Ovary (tissue), 9 donors: ENCODE results near the gene ASB1. TPM values are rescaled to one million over a fixed set of nuclear protein-coding genes. Genes with fewer than 3 reads are reported as not detected.

Experiments
- DNase-seq, 5 donors: peaks; one replicate each; pipeline ENCODE4 v3.0.0-alpha.2; 2019 to 2020
- H3K27ac ChIP-seq, 2 donors: fragments of 200-600 bp; one replicate each; pipeline versions ENCODE4 v1.5.1 to v1.8.0; 2019 to 2022
- H3K27me3 ChIP-seq: fragments of 200-600 bp; one replicate; pipeline ENCODE4 v1.8.0; 2022
- H3K36me3 ChIP-seq: fragments of 200-600 bp; sonication (generic); one replicate; pipeline ENCODE4 v1.5.1; 2019
- H3K4me1 ChIP-seq: one replicate; pipeline ENCODE4 v1.8.1; 2013; ENCODE audit warnings: mild to moderate bottlenecking, moderate library complexity; ENCODE audit not compliant: insufficient read depth
- H3K4me3 ChIP-seq: fragments of 200-600 bp; sonication (generic); one replicate; pipeline ENCODE4 v1.5.1; 2017
- H3K9me3 ChIP-seq, 2 donors: fragments of 200-600 bp in 1 of 2; sonication (generic) in 1 of 2; one replicate each; pipeline versions ENCODE4 v1.5.1 to v1.8.1; 2013 to 2019; ENCODE audit warnings: mild to moderate bottlenecking in 1 of 2, moderate library complexity in 1 of 2
- CTCF ChIP-seq, 3 donors: fragments of 450-650 bp in 2 of 3; fragments of 200-600 bp in 1 of 3; IDR thresholded peaks; one replicate each; pipeline versions ENCODE4 v1.5.1 to v1.8.0; 2016 to 2022; ENCODE audit warnings: antibody characterized with exemption in 3 of 3, mild to moderate bottlenecking in 1 of 3
- EP300 ChIP-seq: sonication (generic); formaldehyde crosslinking; IDR thresholded peaks from one replicate; pipeline ENCODE4 v1.6.1; 2017; ENCODE audit warnings: antibody characterized with exemption
- POLR2A ChIP-seq: fragments of 450-650 bp; IDR thresholded peaks from one replicate; pipeline ENCODE4 v1.6.1; 2017; ENCODE audit warnings: antibody characterized with exemption, mild to moderate bottlenecking, moderate library complexity
- WGBS, 3 donors: extraction: QIAGEN DNeasy Blood & Tissue Kit in 1 of 3; methylation state at CpG; one replicate each; pipeline versions ENCODE4 v1.1.5 to v1.1.7; 2013 to 2017; 5-methylcytosine and 5-hydroxymethylcytosine counted together
- intact Hi-C, 4 donors: fragments of 100-400 bp; cut with DNase I; formaldehyde crosslinking; loops; one replicate each; pipeline versions ENCODE4 v1.11.0 to v1.15.1; 2022 to 2023
- polyA plus RNA-seq, 2 donors: library from polyadenylated mRNA; stranded (reverse); fragments of 200-250 nt in 1 of 2; fragments of 350-450 nt in 1 of 2; fragmentation: Illumina TruSeq in 1 of 2; extraction: RNeasy Lipid Tissue Mini Kit (QIAGEN cat#74804) in 1 of 2; gene quantifications; one replicate each; pipeline ENCODE4 v1.2.3, GENCODE V29; 2013 to 2014
- small RNA-seq: library from RNA; depleted of rRNA; stranded (forward); fragments of <200 nt; gene quantifications from one replicate; pipeline ENCODE3, GENCODE V24; 2016
- total RNA-seq, 7 donors: library from RNA; depleted of rRNA in 2 of 7; stranded (reverse); fragments of >200 nt in 2 of 7; fragmentation: NEBNext Ultra II Directional in 3 of 7; extraction: Animal tissue kit (Norgen Biotek cat#: 25700) in 3 of 7; gene quantifications; one replicate each; pipeline versions ENCODE4 v1.1.0 to v1.2.4, GENCODE V29; 2016 to 2023
- donor health status: DM: no; HTN: no; CAD: no; lungs with moderate emphysema.
- donor health status: DM: no; HTN: no; CAD: no.
- donor health status: Bipolar disorder and iron deficiency.
- donor health status: DM: yes; HTN: yes; CAD: no.
- donor health status: DM: no; HTN: no; CAD: no.
- donor health status: DM: yes; HTN: yes; CAD: no.

ASB1 gene
- total and polyA plus RNA-seq, 9 donors, result 9.3 to 34.0 (median 29.6) TPM

- DNase-seq, result peak in 1 of 5 donors; percentile 5
- 86 to 88% (median 87%) methylated on average over 21 of the region's 21 CpGs for whole genome bisulfite sequencing, 3 donors
- Histone ChIP-seq H3K9me3 (no peaks in the 10 kb centered on the region), H3K36me3 (no peaks in the 10 kb centered on the region), H3K27me3 (no peaks in the 10 kb centered on the region), H3K4me3 (no peak overlapping the region), H3K4me1 (no peaks in the 10 kb centered on the region), H3K27ac (no peak overlapping the region)
- intact Hi-C loops, result loop anchor here in 1 of 4 donors (10.0 kb wide), 1 partner anchor 295 kb away; no protein-coding TSS in a partner anchor
- TF ChIP-seq EP300, result no peak
- no peak for TF ChIP-seq CTCF (IDR thresholded peaks at IDR 0.05)
- TF ChIP-seq POLR2A, result no peak
These were observed 73.2 kb downstream of the ASB1 start for GRCh38 chr2:238499731-238500580.

- H3K4me3 ChIP-seq, result no peak overlapping the region
- 91 to 93% (median 91%) methylated on average over 5 of the region's 5 CpGs for WGBS, 3 donors
- H3K9me3 ChIP-seq, result no peaks in the 10 kb centered on the region
- H3K36me3 ChIP-seq, result no peaks in the 10 kb centered on the region
- H3K27me3 ChIP-seq, result no peaks in the 10 kb centered on the region
- intact Hi-C loops, result loop anchor here in 1 of 4 donors (10.0 kb wide), 1 partner anchor 293 kb away; no protein-coding TSS in a partner anchor
- no peak for TF ChIP-seq EP300
- no peak for TF ChIP-seq POLR2A
- TF ChIP-seq CTCF (IDR thresholded peaks at IDR 0.05), result no peak
- DNase-seq, result peak in 1 of 5 donors; percentile 2
- H3K27ac ChIP-seq, result no peak overlapping the region
- H3K4me1 ChIP-seq, result no peaks in the 10 kb centered on the region
These were observed 74.6 kb downstream of the ASB1 start for GRCh38 chr2:238501311-238501710.

Small RNAs within 50 kb of the gene (small RNA-seq; reads per million reads assigned to genes)
- gene RNU6-234P, result not detected

Other genes with a start within 250 kb of the ASB1 start
- gene ILKAP, start 223.2 kb upstream of the ASB1 start, total RNA-seq, result 10 to 100 TPM; 28.4 to 54.9 (median 38.9) TPM
- 10 to 100 TPM; 28.5 to 49.5 TPM for gene ILKAP, start 223.2 kb upstream of the ASB1 start, polyA plus RNA-seq
- 10 to 100 TPM in 2 of 7 donors, 1 to 10 TPM in 5; 1.1 to 12.4 (median 3.1) TPM for gene HES6, start 186.9 kb upstream of the ASB1 start, total RNA-seq
- 1 to 10 TPM in 1 of 2 donors, under 1 TPM in 1; 0.33 to 2.0 TPM for gene HES6, start 186.9 kb upstream of the ASB1 start, polyA plus RNA-seq
- 10 to 100 TPM in 6 of 7 donors, 1 to 10 TPM in 1; 9.9 to 34.5 (median 27.4) TPM for gene PER2, start 138.3 kb upstream of the ASB1 start, total RNA-seq
- gene PER2, start 138.3 kb upstream of the ASB1 start, polyA plus RNA-seq, result 1 to 10 TPM; 8.1 to 8.5 TPM
- 10 to 100 TPM in 6 of 7 donors, 1 to 10 TPM in 1; 7.0 to 29.2 (median 19.9) TPM for gene TRAF3IP1, start 106.4 kb upstream of the ASB1 start, total RNA-seq
- gene TRAF3IP1, start 106.4 kb upstream of the ASB1 start, polyA plus RNA-seq, result 10 to 100 TPM in 1 of 2 donors, 1 to 10 TPM in 1; 8.5 to 17.0 TPM